Caco-2 (cell line): ENCODE measurements around the gene CEACAM18. TPM values are rescaled to one million over a fixed set of nuclear protein-coding genes. Genes with fewer than 3 reads are reported as not detected.

ENCODE experiments used
- BruUV-seq: library from RNA; stranded (reverse); fragments of 400-500 nt; replicated peaks from 2 replicates; lab custom pipeline; 2021; lab: Mats Ljungman, UMichigan
- CTCF ChIA-PET: fragments of 300-600 bp; sonication (Branson Sonifier 250); formaldehyde crosslinking; loops from one replicate; lab custom pipeline; 2022; ENCODE audit warnings: antibody characterized with exemption; lab: Charles Lee
- POLR2A ChIA-PET: fragments of 300-600 bp; sonication (Branson Sonifier 250); formaldehyde crosslinking; loops from one replicate; lab custom pipeline; 2022; ENCODE audit warnings: antibody characterized with exemption; lab: Charles Lee
- DNase-seq, 2 experiments: peaks; one replicate each; pipeline versions ENCODE4 v3.0.0 to v3.0.0-alpha.2; 2020 to 2022
- H3K27me3 ChIP-seq: replicated peaks from 2 replicates; pipeline ENCODE4 v1.6.0; 2011; ENCODE audit warnings: low read length; ENCODE audit not compliant: control insufficient read depth, insufficient read depth
- H3K36me3 ChIP-seq: 2 replicates; pipeline ENCODE4 v1.5.1; 2011; ENCODE audit warnings: low read length; ENCODE audit not compliant: control insufficient read depth, insufficient read depth
- H3K4me1 ChIP-seq: fragments of 250-450 bp; sonication (Bioruptor Pico); 2 replicates; pipeline ENCODE4 v1.5.1; 2020; ENCODE audit warnings: mild to moderate bottlenecking
- H3K4me3 ChIP-seq: 2 replicates; pipeline ENCODE4 v1.5.1; 2011; ENCODE audit warnings: low read depth, mild to moderate bottlenecking, control low read depth, low read length
- H3K9me3 ChIP-seq: fragments of 250-450 bp; sonication (Bioruptor Pico); 2 replicates; pipeline ENCODE4 v1.5.1; 2020; ENCODE audit warnings: mild to moderate bottlenecking, moderate library complexity
- H3K27ac Mint-ChIP-seq: one replicate; pipeline ENCODE4 v1.8.0; 2022; ENCODE audit warnings: mixed read lengths; ENCODE audit not compliant: unreplicated experiment
- H3K27me3 Mint-ChIP-seq: one replicate; pipeline ENCODE4 v1.8.0; 2022; ENCODE audit warnings: mixed read lengths; ENCODE audit not compliant: insufficient read depth, unreplicated experiment
- H3K36me3 Mint-ChIP-seq: one replicate; pipeline ENCODE4 v1.8.0; 2022; ENCODE audit warnings: mild to moderate bottlenecking, mixed read lengths; ENCODE audit not compliant: insufficient read depth, unreplicated experiment
- H3K4me1 Mint-ChIP-seq: one replicate; pipeline ENCODE4 v1.8.0; 2022; ENCODE audit warnings: low read depth, mixed read lengths; ENCODE audit not compliant: unreplicated experiment
- H3K4me3 Mint-ChIP-seq: one replicate; pipeline ENCODE4 v1.8.0; 2022; ENCODE audit warnings: mild to moderate bottlenecking, moderate library complexity, mixed read lengths; ENCODE audit not compliant: unreplicated experiment
- H3K9me3 Mint-ChIP-seq: one replicate; pipeline ENCODE4 v1.8.0; 2022; ENCODE audit warnings: mixed read lengths; ENCODE audit not compliant: unreplicated experiment
- intact Hi-C: fragments of 100-400 bp; cut with micrococcal nuclease; formaldehyde crosslinking; loops from one replicate; pipeline ENCODE4 v1.10.0; 2022; ENCODE audit not compliant: unreplicated experiment
- total RNA-seq: library from RNA; stranded (reverse); gene quantifications from 2 replicates; pipeline ENCODE4 v1.2.3, GENCODE V29; 2022
- TF ChIP-seq, protein P1 (sequence below), 2 experiments: fragments of 200-600 bp in 1 of 2; IDR thresholded peaks; 1 replicate in 1 of 2; 2 replicates in 1 of 2; pipeline versions ENCODE4 v1.5.1 to v1.8.0; 2011 to 2022; ENCODE audit warnings: antibody characterized with exemption in 1 of 2, control low read depth in 1 of 2, inconsistent platforms in 1 of 2, low read depth in 1 of 2, low read length in 1 of 2, mild to moderate bottlenecking in 1 of 2, moderate library complexity in 1 of 2; ENCODE audit not compliant: insufficient read depth in 1 of 2, severe bottlenecking in 1 of 2, unreplicated experiment in 1 of 2

Gene CEACAM18
- total RNA-seq, 1 experiment from 2014 or later = not detected

DNA sequence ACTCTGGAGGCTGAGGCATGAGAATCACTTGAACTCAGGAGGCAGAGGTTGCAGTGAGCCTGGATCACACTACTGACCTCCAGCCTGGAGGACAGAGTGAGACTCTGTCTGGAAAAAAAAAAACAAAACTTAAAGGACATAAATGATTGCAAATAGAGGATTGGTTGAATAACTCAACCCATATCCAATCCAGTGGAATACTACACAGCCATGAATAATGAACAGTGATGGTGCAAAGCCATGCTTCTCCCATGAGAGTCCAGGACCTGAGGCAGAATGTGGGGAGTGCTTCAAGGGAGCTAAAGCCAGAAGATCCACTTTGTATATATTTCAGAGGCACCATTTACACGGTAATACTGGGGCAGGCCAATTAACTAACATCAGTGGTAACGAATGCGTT, 2.2 kb upstream of the CEACAM18 start:
- intact Hi-C loops = no loop called here
- Histone ChIP-seq H3K4me3 (no peak overlapping the region), H3K27me3 (no peaks in the 10 kb centered on the region), H3K9me3 (0 out of 2 replicates have a peak, but pooled peaks cover 3% of the 10 kb centered on the region), H3K36me3 (no peaks in the 10 kb centered on the region), H3K4me1 (peaks cover 29% of the 10 kb centered on the region)
- TF ChIP-seq, protein P1, sequence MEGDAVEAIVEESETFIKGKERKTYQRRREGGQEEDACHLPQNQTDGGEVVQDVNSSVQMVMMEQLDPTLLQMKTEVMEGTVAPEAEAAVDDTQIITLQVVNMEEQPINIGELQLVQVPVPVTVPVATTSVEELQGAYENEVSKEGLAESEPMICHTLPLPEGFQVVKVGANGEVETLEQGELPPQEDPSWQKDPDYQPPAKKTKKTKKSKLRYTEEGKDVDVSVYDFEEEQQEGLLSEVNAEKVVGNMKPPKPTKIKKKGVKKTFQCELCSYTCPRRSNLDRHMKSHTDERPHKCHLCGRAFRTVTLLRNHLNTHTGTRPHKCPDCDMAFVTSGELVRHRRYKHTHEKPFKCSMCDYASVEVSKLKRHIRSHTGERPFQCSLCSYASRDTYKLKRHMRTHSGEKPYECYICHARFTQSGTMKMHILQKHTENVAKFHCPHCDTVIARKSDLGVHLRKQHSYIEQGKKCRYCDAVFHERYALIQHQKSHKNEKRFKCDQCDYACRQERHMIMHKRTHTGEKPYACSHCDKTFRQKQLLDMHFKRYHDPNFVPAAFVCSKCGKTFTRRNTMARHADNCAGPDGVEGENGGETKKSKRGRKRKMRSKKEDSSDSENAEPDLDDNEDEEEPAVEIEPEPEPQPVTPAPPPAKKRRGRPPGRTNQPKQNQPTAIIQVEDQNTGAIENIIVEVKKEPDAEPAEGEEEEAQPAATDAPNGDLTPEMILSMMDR (IDR thresholded peaks at IDR 0.05; ENCODE audit: insufficient read depth in 1 of 2, low read depth in 1 of 2, low read length in 1 of 2, severe bottlenecking in 1 of 2, unreplicated experiment in 1 of 2) = no peak
- Mint-ChIP-seq H3K4me1 (peaks cover 24% of the 10 kb centered on the region), H3K36me3 (peaks cover 5% of the 10 kb centered on the region), H3K27me3 (no peaks in the 10 kb centered on the region), H3K27ac (peak overlapping the region; percentile 79), H3K9me3 (peaks cover 10% of the 10 kb centered on the region), H3K4me3 (no peak overlapping the region)
- DNase-seq = no peak
- ChIA-PET CTCF (no interaction called here), POLR2A (no interaction called here)
- BruUV-seq = no TSS peak

DNA sequence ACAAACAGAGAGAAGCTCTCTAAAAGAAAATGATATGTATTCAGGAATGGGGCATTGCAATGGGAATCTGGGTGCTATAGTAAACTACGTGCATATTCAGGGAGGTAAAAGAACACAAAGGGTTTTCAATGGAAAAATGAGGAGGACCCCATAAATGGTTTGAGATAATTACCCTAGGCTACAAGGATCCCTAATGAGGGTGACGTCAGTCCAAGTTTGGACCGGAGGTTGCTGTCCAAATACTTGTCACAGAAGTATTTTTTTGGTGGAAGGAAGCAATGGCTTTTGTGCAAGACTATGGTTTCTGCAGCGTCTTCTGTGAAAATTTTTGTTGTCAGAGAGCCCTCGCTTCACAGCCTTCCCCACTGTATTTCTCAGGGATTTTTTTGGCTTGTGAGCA, 995 bp upstream of the CEACAM18 start:
- no TSS peak for BruUV-seq
- Mint-ChIP-seq H3K27me3 (no peaks in the 10 kb centered on the region), H3K36me3 (peaks cover 5% of the 10 kb centered on the region), H3K27ac (no peak overlapping the region), H3K4me1 (peaks cover 24% of the 10 kb centered on the region), H3K4me3 (no peak overlapping the region), H3K9me3 (peaks cover 10% of the 10 kb centered on the region)
- CTCF ChIA-PET = no interaction called here
- Histone ChIP-seq H3K27me3 (no peaks in the 10 kb centered on the region), H3K9me3 (0 out of 2 replicates have a peak, but pooled peaks cover 3% of the 10 kb centered on the region), H3K4me1 (peaks cover 29% of the 10 kb centered on the region), H3K36me3 (no peaks in the 10 kb centered on the region), H3K4me3 (no peak overlapping the region)
- DNase-seq = no peak
- POLR2A ChIA-PET = no interaction called here
- intact Hi-C loops = no loop called here
- TF ChIP-seq, protein P1 (IDR thresholded peaks at IDR 0.05; ENCODE audit: insufficient read depth in 1 of 2, low read depth in 1 of 2, low read length in 1 of 2, severe bottlenecking in 1 of 2, unreplicated experiment in 1 of 2) = no peak

DNA sequence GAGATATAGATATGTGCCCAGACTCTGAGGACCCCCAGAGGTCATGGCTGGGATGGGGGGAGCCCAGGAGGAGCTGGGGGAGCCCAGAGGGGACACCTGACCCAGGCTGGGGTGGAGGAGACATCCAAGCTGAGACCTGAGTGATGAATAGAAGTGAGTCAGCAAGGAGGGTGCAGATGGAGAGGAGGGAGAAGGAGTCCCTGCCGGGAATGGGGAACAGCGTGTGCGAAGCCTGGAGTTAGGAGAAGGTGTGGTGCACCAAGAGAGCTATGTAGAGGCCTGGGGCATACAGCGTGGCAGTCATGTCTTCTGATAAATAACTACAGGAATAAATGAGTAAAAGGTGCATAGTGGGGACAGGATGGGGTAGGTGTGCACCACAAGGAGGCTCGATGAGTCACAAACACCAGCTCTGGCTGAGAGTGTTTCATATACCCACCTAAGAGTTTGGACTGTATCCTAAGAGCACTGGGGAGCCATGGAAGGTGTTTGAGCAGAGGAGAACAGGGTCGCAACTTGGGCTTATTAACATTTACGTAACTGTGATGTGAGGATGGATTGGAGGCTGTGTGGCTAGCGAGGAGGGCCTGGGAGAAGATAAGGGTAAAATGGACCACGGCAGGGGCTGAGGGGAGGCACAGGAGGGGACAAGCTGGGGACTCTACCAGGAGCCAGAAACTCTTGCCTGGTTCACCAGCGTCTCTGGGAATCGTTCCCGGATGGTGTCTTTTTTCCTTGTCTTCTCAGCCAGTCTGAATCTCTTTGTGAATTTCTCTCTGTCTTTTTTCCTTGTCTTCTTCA, 1.4 kb downstream of the CEACAM18 start:
- Mint-ChIP-seq H3K27ac (no peak overlapping the region), H3K36me3 (peaks cover 5% of the 10 kb centered on the region)
- CTCF ChIA-PET = interaction anchor here (0.6 kb wide), 1 partner anchor 59 kb away, joined by 3 read pairs; no protein-coding TSS in a partner anchor

More for the DNA sequence above, 1.4 kb downstream of the CEACAM18 start:
- peaks cover 19% of the 10 kb centered on the region for H3K4me1 Mint-ChIP-seq
- no TSS peak for BruUV-seq
- H3K4me3 Mint-ChIP-seq = no peak overlapping the region
- H3K9me3 Mint-ChIP-seq = peaks cover 10% of the 10 kb centered on the region
- POLR2A ChIA-PET = no interaction called here
- DNase-seq = no peak
- H3K36me3 ChIP-seq = no peaks in the 10 kb centered on the region
- 0 out of 2 replicates have a peak, but pooled peaks cover 3% of the 10 kb centered on the region for H3K9me3 ChIP-seq
- TF ChIP-seq, protein P1 (IDR thresholded peaks at IDR 0.05; ENCODE audit: insufficient read depth in 1 of 2, low read depth in 1 of 2, low read length in 1 of 2, severe bottlenecking in 1 of 2, unreplicated experiment in 1 of 2) = no peak
- H3K27me3 Mint-ChIP-seq = no peaks in the 10 kb centered on the region
- intact Hi-C loops = no loop called here
- H3K4me1 ChIP-seq = peaks cover 11% of the 10 kb centered on the region
- H3K27me3 ChIP-seq = no peaks in the 10 kb centered on the region
- H3K4me3 ChIP-seq = no peak overlapping the region
